GM21737 (cell line): Measurements from ENCODE around the gene RTN4.
A peak's percentile ranks its signal among the peaks of the same experiment; 100 is the strongest.
"Not testable (repeated sequence)": the region's sequence is repeated elsewhere in the genome, so short reads cannot be mapped to it uniquely, and the experiment has no call there.

Experiments
- ATAC-seq: cut with Tn5 transposase; IDR thresholded peaks from one replicate; pipeline ENCODE4 v1.9.1; 2021; ENCODE audit warnings: mild to moderate bottlenecking, moderate library complexity; ENCODE audit not compliant: unreplicated experiment

The RTN4 gene

GRCh38 chr2:55076019-55076418, 25.8 kb upstream of the RTN4 start:
- ATAC-seq: not testable (repeated sequence)

DNA sequence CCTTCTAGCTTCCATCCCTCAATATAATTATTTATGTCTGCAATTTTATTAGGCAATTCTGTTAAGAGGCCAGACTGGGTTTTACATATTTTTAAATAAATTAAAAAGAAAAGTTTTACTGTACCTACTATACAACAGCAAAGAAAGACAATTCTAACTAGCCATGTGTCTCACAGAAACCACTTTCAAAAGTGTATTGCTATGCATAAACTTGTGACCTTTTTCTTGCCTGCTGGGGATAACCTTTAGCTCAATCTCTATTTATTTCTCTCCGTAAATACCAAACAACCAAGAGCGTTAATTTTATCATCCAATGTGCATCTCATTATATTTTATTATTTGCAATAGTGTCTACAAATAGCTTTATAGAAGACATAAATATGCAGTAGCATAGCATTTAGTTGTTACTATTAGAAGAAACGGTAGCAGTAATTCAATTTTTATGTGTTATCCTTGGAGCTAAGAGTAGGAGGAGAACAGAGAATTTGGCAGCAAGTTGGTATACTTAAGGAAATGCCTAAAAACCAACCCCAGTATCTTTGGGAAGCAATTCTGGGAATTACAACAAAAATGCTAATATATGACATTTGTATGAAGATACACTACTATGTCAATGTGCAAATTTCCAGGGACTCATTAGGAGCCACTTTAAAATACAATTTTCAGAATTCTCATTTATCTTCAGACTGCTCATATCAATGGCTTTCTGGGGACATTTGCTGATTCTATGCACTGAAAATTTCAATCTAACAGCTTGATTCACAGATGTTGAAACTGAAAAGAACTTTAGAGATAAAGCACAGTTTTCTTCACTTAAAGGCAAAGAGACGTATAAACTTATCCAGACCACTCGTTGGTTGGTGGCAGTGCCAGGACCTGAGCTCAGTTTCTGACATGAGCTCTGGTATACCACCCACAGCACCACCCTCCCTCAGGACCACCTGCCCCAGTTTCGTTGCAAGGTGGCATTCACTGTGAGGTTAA, 23.0 kb upstream of the RTN4 start:
- ATAC-seq: no peak

- no peak for ATAC-seq
These were observed 13.6 kb upstream of the RTN4 start for GRCh38 chr2:55063713-55064323.

DNA sequence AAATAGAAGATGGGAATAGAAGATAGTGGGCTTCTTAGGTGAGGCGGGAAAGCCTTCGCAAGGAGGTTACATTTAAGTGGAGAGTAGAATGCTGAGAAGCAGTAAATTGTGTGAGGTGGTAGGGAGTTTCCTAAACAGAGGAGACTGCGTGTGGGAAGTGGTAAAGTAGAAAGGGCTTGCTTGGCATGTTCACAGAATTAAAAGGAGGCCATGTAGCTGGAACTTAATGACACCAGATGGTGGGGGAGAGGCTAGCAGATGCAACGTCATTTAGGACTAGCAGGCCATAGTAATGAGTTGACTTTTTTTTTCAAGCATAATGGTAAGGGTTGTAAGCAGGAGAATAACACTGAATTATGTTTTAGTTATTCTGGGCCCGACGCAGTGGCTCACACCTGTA, 13.0 kb upstream of the RTN4 start:
- no peak for ATAC-seq

DNA sequence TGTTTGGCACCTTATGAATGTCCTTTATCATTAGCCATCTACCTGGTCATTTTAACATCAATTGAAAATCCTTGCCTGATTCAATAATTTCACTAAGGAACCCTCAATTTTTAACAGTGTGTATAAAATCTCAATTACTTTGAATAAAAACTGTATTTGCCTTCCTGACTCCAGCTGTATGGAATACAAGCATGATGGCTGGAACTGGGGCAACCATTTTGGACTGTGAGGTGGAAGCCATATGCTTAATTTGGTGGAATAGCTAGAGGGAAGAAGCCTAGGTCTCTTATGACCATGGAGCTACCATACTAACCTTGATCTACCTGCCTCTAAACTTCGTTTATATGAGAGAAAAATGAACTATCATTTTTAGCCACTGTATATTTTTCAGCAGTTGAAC, 12.5 kb upstream of the RTN4 start:
- ATAC-seq: no peak

GRCh38 chr2:55061523-55062344, 11.5 kb upstream of the RTN4 start:
- no peak for ATAC-seq

DNA sequence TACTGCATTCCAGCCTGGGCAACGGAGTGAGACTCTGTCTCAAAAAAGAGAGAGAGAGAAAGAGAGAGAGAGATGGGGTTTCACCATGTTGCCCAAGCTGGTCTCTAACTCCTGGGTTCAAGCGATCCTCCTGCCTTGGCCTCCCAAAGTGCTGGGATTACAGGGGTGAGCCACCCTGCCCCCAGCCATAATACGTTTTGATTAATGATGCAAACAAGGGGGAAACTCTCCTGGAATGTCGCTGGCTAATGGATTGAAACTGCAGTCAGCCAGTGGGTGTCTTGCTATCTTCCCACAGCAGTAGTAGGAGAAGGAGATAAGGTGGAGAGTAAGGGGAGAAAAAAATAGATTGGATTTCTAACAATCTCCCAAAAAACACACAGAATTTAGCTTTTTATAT, 9.5 kb upstream of the RTN4 start:
- no peak for ATAC-seq

- ATAC-seq: no peak
These were observed 7.2 kb upstream of the RTN4 start for GRCh38 chr2:55057474-55057873.

DNA sequence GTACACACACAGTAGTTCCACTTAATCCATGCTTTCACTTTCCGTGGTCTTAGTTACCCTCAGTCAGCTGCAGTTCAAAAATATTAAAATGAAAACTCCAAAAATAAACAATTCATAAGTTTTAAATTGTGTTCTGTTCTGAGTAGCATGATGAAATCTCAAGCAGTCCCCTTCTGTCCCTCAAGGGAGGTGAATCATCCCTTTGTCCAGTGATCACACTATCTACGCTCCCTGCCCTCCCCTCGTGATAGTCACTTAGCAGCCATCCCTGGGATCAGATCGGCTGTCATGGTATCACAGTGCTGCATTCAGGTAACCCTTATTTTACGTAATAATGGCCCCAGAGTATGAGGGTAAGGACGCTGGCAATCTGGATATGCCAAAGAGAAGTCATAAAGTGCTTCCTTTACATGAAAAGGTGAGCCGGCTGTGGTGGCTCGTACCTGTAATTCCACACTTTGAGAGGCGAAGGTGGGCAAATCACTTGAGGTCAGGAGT, 5.8 kb upstream of the RTN4 start:
- no peak for ATAC-seq

GRCh38 chr2:55054106-55054875, 4.0 kb upstream of the RTN4 start:
- peak; percentile 19 for ATAC-seq

- not testable (repeated sequence) for ATAC-seq
These were observed 3.0 kb upstream of the RTN4 start for GRCh38 chr2:55053225-55053624.

DNA sequence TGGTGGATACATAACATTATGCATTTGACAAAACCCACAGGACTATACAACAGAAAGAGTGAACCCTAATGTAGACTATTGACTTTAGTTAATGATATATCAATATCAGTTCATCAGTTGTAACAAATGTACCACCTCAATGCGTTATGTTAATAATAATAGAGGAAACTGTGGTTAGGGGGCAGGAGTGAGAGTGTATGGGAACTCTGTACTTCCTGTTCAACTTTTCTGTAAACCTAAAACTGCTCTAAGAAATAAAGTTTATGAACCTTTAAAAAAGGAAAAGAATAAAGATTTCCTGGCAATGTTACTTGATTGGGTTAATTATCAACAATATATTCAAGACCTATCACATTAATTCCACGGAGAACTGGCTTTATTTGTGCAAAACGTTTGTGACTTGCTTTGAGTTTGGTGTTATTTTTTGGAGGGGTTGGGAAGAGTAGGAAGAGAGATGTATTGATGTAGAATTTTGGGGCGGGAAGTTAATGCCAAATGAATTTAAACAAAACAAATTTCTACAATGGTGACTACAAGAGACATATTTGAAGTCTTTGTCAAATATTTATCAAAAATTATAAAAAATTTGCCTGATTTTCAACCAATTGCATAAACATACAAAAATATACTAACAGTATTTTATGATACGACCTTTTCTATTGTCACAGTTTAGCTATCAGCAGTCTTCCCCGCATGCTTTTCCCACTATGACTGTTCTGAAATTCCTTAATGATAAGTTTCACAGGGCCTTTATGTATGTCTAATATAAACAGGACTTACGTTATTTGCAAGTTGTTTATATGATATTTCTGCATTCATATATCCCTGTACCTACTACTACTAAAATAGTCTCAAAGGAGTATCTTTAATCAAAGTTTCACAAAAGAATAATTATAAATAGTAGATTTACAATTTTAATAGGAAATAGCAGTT, 2.1 kb upstream of the RTN4 start:
- ATAC-seq: no peak

DNA sequence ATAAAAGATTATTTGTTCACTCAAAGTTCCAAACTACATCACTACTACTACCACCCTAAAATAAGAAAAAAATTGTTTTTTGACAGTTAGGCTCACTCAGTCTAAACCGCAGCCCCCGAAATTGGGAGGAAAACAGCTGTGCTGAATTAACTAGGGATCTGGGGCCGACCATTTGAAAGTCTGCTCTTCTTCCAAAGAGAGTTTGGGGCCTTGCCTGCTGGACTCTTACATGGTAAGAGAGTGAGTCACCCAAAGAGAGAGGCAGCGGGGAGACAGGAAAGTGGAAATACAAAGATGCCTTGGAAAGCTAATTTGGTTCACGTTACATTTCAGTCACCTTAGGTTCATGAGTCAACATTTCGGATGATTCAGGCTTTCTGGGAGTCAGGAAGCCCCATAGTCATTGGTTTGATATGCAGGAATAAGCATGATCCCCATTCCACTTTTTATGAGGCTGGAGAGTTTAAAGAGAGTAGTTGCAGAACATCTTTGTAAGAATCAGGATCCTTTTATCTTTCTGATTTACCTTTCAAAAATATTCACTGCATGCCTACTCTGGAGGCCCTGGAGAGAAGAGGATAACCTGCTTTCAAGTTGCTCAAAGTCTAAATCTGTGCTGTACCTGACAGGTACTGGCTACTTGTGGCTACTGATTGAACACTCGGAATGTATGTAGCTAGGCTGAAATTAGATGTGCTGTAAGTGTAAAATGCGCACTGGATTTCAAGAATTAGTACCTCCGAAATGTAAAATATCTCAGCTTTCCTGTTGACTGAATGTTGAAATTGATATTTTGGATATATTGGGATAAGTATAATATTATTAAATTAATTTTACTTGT, 995 bp upstream of the RTN4 start:
- ATAC-seq: no peak

GRCh38 chr2:55049821-55050099, 491 bp downstream of the RTN4 start:
- ATAC-seq: no peak

DNA sequence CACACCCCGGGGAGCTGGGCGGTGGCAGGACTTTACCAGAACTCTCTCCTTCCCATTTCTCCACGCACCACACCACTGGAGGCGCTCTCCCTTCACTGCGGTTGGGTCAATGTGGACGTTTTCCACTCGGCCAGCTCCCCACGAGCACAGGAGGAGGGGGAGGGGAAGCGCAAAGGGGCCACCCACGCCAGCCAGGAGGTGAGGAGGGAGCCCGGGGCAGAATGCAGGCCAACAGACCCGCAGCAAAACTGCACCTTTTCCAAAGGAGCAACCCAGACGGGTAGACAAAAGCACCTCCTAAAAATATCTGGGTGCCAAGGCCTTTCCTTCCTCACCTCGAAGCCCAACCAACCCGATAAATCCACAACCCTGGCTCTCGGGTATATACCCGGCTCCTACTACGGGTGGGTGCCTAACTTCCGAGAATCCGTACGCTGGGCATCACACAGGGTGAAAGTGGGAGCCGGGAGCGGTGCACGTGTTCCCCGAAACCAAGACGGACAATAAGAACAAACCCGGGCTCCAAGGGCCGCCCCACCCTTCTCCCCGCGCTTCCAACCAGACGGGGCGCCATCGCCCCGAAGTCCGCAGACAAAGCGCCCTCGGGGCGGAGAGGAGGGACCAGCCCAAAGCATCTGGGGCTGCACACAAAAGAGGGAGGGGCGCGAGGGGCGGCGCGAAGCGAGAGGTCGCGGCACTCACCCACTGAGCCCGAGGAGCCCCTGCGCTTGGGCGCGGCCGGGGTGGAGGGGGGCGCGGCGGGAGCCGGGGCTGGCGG, 1.0 kb downstream of the RTN4 start:
- peak; percentile 10 for ATAC-seq

DNA sequence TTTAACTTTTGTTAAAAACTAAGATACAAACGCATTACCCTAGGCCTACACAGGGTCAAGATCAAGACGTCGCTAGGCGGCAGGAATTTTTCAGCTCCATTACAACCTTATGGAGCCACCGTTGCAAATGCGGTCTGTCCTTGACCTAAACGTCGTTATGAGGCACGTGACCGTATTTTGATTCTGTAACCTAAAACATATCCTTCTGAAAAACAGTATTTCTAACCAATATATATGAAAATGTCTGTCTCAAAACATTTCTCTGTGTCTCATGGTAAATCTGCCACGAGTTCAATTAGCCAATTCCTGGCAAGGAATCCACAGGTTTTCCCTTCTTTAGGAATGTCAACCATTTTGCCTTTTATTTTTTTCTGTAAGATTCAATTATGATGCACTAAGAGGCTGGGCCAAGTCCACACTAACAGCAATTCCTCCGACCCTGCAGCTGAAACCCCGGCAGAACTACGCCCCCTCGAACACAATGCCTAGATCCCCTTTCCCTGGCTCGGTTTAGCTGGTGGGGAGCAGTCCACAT, 1.7 kb downstream of the RTN4 start:
- ATAC-seq: no peak

GRCh38 chr2:55047677-55048299, 2.5 kb downstream of the RTN4 start:
- ATAC-seq: no peak
